GM19397 (cell line): Measurements from ENCODE around the gene KLHL20.

Experiments
- ATAC-seq: cut with Tn5 transposase; IDR thresholded peaks from one replicate; pipeline ENCODE4 v1.9.1; 2021; ENCODE audit warnings: mild to moderate bottlenecking, moderate library complexity; ENCODE audit not compliant: unreplicated experiment

Gene KLHL20

DNA sequence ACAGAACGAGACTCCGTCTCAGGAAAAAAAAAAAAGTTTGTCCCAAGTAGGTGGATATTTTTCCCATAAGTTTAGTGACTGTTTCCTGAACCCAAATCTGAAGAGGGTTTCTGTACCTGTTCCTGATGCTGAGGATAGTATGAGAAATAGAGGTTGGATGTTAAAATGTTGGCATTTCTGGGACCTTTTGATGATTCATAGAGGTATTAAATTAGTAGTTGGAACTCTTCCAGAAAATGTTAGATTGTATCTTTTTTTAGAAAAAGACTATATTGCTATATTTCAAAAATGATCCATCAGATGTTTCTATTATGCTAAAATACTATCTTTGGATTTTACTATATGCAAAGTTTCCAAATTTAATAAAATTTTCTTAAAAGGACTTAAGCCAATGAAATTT lies 112.8 kb downstream of the KLHL20 start:
- no peak for ATAC-seq

DNA sequence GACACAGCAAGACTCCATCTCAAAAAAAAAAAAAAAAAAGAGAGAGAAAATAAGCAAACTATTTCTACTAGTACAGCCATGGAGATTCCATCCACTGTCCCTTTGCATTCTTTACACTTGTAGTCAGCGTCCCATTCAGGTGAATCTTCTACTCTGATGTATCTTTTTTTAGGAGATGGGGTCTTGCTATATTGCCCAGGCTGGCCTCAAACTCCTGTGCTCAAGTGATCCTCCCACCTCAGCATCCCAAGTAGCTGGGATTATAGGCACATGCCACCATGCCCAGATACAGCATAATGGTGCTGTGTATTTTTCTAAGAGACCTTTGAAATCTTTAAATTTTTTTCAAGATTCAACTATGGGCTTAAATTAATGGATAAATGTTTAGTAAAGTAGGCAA lies 118.0 kb downstream of the KLHL20 start:
- no peak for ATAC-seq
